Measurements from ENCODE around the gene CEP68. TPM values are rescaled to one million over a fixed set of nuclear protein-coding genes. Genes with fewer than 3 reads are reported as not detected.

CEP68 gene
- total RNA-seq, 1 donor from 2014 or later: 38.3 TPM

- Mint-ChIP-seq H3K36me3 (ENCODE audit: unreplicated experiment) (no peaks in the 10 kb centered on the region), H3K4me3 (ENCODE audit: unreplicated experiment) (no peak overlapping the region)
- no peak for TF ChIP-seq CTCF (IDR thresholded peaks at IDR 0.05; ENCODE audit: partially characterized antibody, unreplicated experiment)
Measured at GRCh38 chr2:65073879-65074565, 17.8 kb downstream of the CEP68 start.

GRCh38 chr2:65075176-65075575, 19.0 kb downstream of the CEP68 start:
- H3K4me3 Mint-ChIP-seq (ENCODE audit: unreplicated experiment): no peak overlapping the region
- H3K27me3 Mint-ChIP-seq (ENCODE audit: unreplicated experiment): no peaks in the 10 kb centered on the region
- no peak for TF ChIP-seq CTCF (IDR thresholded peaks at IDR 0.05; ENCODE audit: partially characterized antibody, unreplicated experiment)
- DNase-seq: no peak
- no peaks in the 10 kb centered on the region for H3K36me3 Mint-ChIP-seq (ENCODE audit: unreplicated experiment)
- no peak overlapping the region for H3K27ac Mint-ChIP-seq (ENCODE audit: unreplicated experiment)
- peaks cover 6% of the 10 kb centered on the region for H3K4me1 Mint-ChIP-seq (ENCODE audit: low read depth, unreplicated experiment)
- peaks cover 2% of the 10 kb centered on the region for H3K9me3 Mint-ChIP-seq (ENCODE audit: unreplicated experiment)

More at GRCh38 chr2:65073879-65074565, 17.8 kb downstream of the CEP68 start:
- DNase-seq: no peak
- Mint-ChIP-seq H3K9me3 (ENCODE audit: unreplicated experiment) (peaks cover 2% of the 10 kb centered on the region), H3K27me3 (ENCODE audit: unreplicated experiment) (no peaks in the 10 kb centered on the region), H3K27ac (ENCODE audit: unreplicated experiment) (no peak overlapping the region), H3K4me1 (ENCODE audit: low read depth, unreplicated experiment) (peaks cover 8% of the 10 kb centered on the region)

DNA sequence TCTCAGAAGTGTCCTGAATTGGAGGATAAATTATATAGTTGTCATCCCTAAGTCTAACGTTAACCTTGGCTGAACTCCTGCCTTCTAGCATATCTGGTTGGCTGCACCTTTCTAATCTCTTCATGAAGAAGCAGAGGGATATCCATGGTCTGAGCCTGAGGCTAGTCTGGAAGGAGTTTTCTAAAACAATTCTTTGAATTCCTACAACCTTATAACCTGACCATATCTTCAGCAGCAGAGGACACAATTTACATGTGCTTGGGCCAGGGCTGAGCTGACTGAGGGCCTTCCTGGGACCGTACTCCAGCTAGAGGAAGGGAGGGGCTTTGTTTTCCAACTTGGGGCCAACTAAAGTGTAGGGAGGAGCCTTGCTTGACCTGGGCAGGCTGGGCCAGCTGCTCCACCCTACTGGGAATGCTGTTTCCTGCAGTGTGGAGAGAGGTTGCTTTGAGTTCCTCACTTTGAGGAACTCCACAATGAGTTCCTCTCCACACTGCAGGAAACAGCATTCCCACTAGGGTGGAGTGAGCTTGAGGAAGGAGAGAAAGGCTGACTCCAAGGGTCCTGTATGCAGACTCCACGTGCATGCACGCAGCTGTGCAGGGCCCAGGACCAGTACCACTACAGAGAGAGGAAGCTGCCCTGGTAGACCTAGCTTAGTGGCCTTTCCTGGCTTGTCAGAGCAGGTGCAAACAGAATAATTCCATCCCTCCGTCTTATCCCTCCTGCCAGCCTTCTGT, 19.6 kb downstream of the CEP68 start:
- no peak overlapping the region for H3K4me3 Mint-ChIP-seq (ENCODE audit: unreplicated experiment)

DNA sequence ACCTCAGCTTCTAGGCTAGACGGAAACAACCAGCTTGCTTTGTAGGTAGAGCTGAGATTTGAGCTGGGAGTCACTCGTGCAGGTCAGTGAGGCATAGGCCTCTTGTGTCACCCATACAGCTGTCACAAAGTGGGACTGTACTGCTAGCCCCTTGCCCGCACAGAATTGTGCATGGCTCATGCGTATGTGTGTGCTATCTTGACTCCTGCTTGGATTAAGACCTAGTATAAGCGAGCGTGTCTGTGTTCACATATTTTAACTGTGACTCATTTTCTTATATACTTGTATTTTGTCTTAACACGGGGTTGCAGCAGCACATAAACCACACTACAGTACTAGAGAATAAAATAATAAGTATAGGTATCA, 20.1 kb downstream of the CEP68 start:
- H3K4me3 Mint-ChIP-seq (ENCODE audit: unreplicated experiment): no peak overlapping the region
- peaks cover 4% of the 10 kb centered on the region for H3K9me3 Mint-ChIP-seq (ENCODE audit: unreplicated experiment)
- no peaks in the 10 kb centered on the region for H3K36me3 Mint-ChIP-seq (ENCODE audit: unreplicated experiment)
- H3K27me3 Mint-ChIP-seq (ENCODE audit: unreplicated experiment): no peaks in the 10 kb centered on the region
- peak overlapping the region; percentile 55 for H3K27ac Mint-ChIP-seq (ENCODE audit: unreplicated experiment)
- no peak for TF ChIP-seq CTCF (IDR thresholded peaks at IDR 0.05; ENCODE audit: partially characterized antibody, unreplicated experiment)
- DNase-seq: no peak
- H3K4me1 Mint-ChIP-seq (ENCODE audit: low read depth, unreplicated experiment): peaks cover 4% of the 10 kb centered on the region

More for the DNA sequence above, 19.6 kb downstream of the CEP68 start:
- peaks cover 4% of the 10 kb centered on the region for H3K4me1 Mint-ChIP-seq (ENCODE audit: low read depth, unreplicated experiment)
- no peak for TF ChIP-seq CTCF (IDR thresholded peaks at IDR 0.05; ENCODE audit: partially characterized antibody, unreplicated experiment)
- no peaks in the 10 kb centered on the region for H3K36me3 Mint-ChIP-seq (ENCODE audit: unreplicated experiment)
- DNase-seq: no peak
- peak overlapping the region; percentile 72 for H3K27ac Mint-ChIP-seq (ENCODE audit: unreplicated experiment)
- H3K27me3 Mint-ChIP-seq (ENCODE audit: unreplicated experiment): no peaks in the 10 kb centered on the region
- H3K9me3 Mint-ChIP-seq (ENCODE audit: unreplicated experiment): peaks cover 4% of the 10 kb centered on the region

GRCh38 chr2:65077898-65078297, 21.7 kb downstream of the CEP68 start:
- DNase-seq: no peak
- Mint-ChIP-seq H3K4me1 (ENCODE audit: low read depth, unreplicated experiment) (peaks cover 4% of the 10 kb centered on the region), H3K9me3 (ENCODE audit: unreplicated experiment) (peaks cover 10% of the 10 kb centered on the region), H3K27ac (ENCODE audit: unreplicated experiment) (no peak overlapping the region), H3K36me3 (ENCODE audit: unreplicated experiment) (no peaks in the 10 kb centered on the region), H3K4me3 (ENCODE audit: unreplicated experiment) (no peak overlapping the region), H3K27me3 (ENCODE audit: unreplicated experiment) (peaks cover 6% of the 10 kb centered on the region)
- no peak for TF ChIP-seq CTCF (IDR thresholded peaks at IDR 0.05; ENCODE audit: partially characterized antibody, unreplicated experiment)

Data from glutamatergic neuron (in vitro differentiated cells).